Neural cell (in vitro differentiated cells): ENCODE measurements around the gene GCNT1. TPM values are rescaled to one million over a fixed set of nuclear protein-coding genes. Genes with fewer than 3 reads are reported as not detected.

Experiments used
- H2AFZ ChIP-seq: fragments of 200-600, 300-800 bp; sonication (generic), shearing (Covaris generic); 2 replicates; pipeline ENCODE4 v1.6.0; 2014; ENCODE audit warnings: low read depth, mild to moderate bottlenecking, antibody characterized with exemption, low read length, moderate library complexity
- H3F3A ChIP-seq: fragments of 200-600 bp; shearing (Covaris generic); 2 replicates; pipeline ENCODE4 v1.6.1; 2016; ENCODE audit warnings: mild to moderate bottlenecking, moderate library complexity, mixed read lengths, antibody characterized with exemption, low read length; ENCODE audit not compliant: insufficient read depth, poor library complexity, severe bottlenecking
- H3K27ac ChIP-seq: fragments of 200-600, 300-800 bp; sonication (generic), shearing (Covaris generic); 2 replicates; pipeline ENCODE4 v1.5.1; 2014; ENCODE audit warnings: mild to moderate bottlenecking, low read length, moderate library complexity
- H3K27me3 ChIP-seq: fragments of 300-800, 200-600 bp; sonication (generic), shearing (Covaris generic); 2 replicates; pipeline ENCODE4 v1.6.0; 2014; ENCODE audit warnings: mild to moderate bottlenecking, low read depth, low read length, moderate library complexity; ENCODE audit not compliant: insufficient read depth
- H3K36me3 ChIP-seq: fragments of 300-800, 200-600 bp; sonication (generic), shearing (Covaris generic); 2 replicates; pipeline ENCODE4 v1.5.1; 2014; ENCODE audit warnings: mild to moderate bottlenecking, antibody characterized with exemption, low read length, moderate library complexity; ENCODE audit not compliant: insufficient read depth
- H3K4me2 ChIP-seq: fragments of 300-800, 200-600 bp; sonication (generic), shearing (Covaris generic); 2 replicates; pipeline ENCODE4 v1.6.0; 2014; ENCODE audit warnings: mild to moderate bottlenecking, low read length
- H3K4me3 ChIP-seq: fragments of 300-800, 200-600 bp; sonication (generic), shearing (Covaris generic); 2 replicates; pipeline ENCODE4 v1.5.1; 2014; ENCODE audit warnings: mild to moderate bottlenecking, low read length, moderate library complexity
- H3K79me2 ChIP-seq: fragments of 200-600 bp; shearing (Covaris generic); replicated peaks from 2 replicates; pipeline ENCODE4 v1.6.0; 2014; ENCODE audit warnings: mild to moderate bottlenecking, low read length, moderate library complexity; ENCODE audit not compliant: insufficient read depth
- H3K9ac ChIP-seq: fragments of 300-800, 200-600 bp; sonication (generic), shearing (Covaris generic); 2 replicates; pipeline ENCODE4 v1.6.1; 2016; ENCODE audit warnings: mild to moderate bottlenecking, low read length, mixed read lengths
- H3K9me2 ChIP-seq: fragments of 200-600 bp; shearing (Covaris generic); 2 replicates; pipeline ENCODE4 v1.6.1; 2016; ENCODE audit warnings: mild to moderate bottlenecking, low read length, mixed read lengths; ENCODE audit not compliant: insufficient read depth
- H3K9me3 ChIP-seq: fragments of 200-600, 300-800 bp; sonication (generic), shearing (Covaris generic); 2 replicates; pipeline ENCODE4 v1.6.1; 2016; ENCODE audit warnings: mild to moderate bottlenecking, mixed run types, low read length, moderate library complexity, mixed read lengths
- H4K20me1 ChIP-seq: fragments of 200-600 bp; shearing (Covaris generic); 2 replicates; pipeline ENCODE4 v1.6.1; 2016; ENCODE audit warnings: mild to moderate bottlenecking, mixed run types; ENCODE audit not compliant: insufficient read depth
- EP300 ChIP-seq: fragments of 450-650 bp; conservative IDR thresholded peaks from 2 replicates; pipeline ENCODE4 v1.6.1; 2014; ENCODE audit warnings: antibody characterized with exemption, mild to moderate bottlenecking, moderate library complexity; ENCODE audit not compliant: poor library complexity, severe bottlenecking
- EZH2 ChIP-seq: fragments of 200-600, 300-800 bp; shearing (Covaris generic), sonication (generic); IDR thresholded peaks from 2 replicates; pipeline ENCODE4 v1.6.1; 2014; ENCODE audit warnings: antibody characterized with exemption, low read length, borderline replicate concordance, mild to moderate bottlenecking; ENCODE audit not compliant: insufficient read depth, poor library complexity, severe bottlenecking
- MXI1 ChIP-seq: fragments of 450-650 bp; conservative IDR thresholded peaks from 2 replicates; pipeline ENCODE4 v1.6.1; 2014; ENCODE audit warnings: antibody characterized with exemption, mild to moderate bottlenecking; ENCODE audit not compliant: poor library complexity, severe bottlenecking
- POLR2AphosphoS5 ChIP-seq: IDR thresholded peaks from 2 replicates; pipeline ENCODE4 v1.6.1; 2012
- RAD21 ChIP-seq: fragments of 450-650 bp; conservative IDR thresholded peaks from 2 replicates; pipeline ENCODE4 v1.6.1; 2014; ENCODE audit warnings: antibody characterized with exemption, mild to moderate bottlenecking, moderate library complexity
- SMC3 ChIP-seq: fragments of 450-650 bp; conservative IDR thresholded peaks from 2 replicates; pipeline ENCODE4 v1.6.1; 2014; ENCODE audit warnings: antibody characterized with exemption, mild to moderate bottlenecking, moderate library complexity; ENCODE audit not compliant: poor library complexity
- TAF1 ChIP-seq: IDR thresholded peaks from 2 replicates; pipeline ENCODE4 v1.6.1; 2012; ENCODE audit warnings: low read depth
- polyA plus RNA-seq: library from polyadenylated mRNA; depleted of rRNA; stranded (reverse); fragments of >200 nt; gene quantifications from 2 replicates; pipeline ENCODE4 v1.2.3, GENCODE V29; 2014
- TF ChIP-seq, protein P1 (sequence below): fragments of 450-650 bp; IDR thresholded peaks from 2 replicates; pipeline ENCODE4 v1.5.1; 2014; ENCODE audit warnings: antibody characterized with exemption, mild to moderate bottlenecking, moderate library complexity; ENCODE audit not compliant: poor library complexity, severe bottlenecking
- TF ChIP-seq, protein P2 (sequence below): IDR thresholded peaks from 2 replicates; pipeline ENCODE4 v1.6.1; 2012; ENCODE audit warnings: borderline replicate concordance

The GCNT1 gene
- polyA plus RNA-seq, 1 donor from 2014 or later = 0.22 TPM

DNA sequence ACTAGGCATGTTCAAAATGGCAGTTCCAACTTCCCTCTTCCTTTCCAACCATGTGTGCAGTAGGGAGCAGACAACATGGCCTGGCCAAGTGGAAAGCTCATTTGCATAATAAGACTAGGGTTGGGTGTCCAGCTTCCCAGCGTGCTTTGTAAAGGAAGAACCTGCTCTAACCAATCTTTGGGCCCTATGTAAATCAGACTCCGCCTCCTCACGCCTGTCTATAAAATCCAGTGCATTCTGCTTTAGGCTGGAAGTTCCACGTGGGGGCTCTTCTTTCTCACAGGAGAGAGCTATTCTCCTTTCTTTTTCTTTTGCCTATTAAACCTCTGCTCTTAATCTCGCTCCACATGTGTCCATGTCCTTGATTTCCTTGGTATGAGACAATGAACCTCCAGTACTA is 83.4 kb downstream of the GCNT1 start:
- H3K36me3 ChIP-seq = no peaks in the 10 kb centered on the region
- TF ChIP-seq EP300 = no peak
- TF ChIP-seq SMC3 = no peak
- TF ChIP-seq EZH2 = no peak
- TF ChIP-seq, protein P1, sequence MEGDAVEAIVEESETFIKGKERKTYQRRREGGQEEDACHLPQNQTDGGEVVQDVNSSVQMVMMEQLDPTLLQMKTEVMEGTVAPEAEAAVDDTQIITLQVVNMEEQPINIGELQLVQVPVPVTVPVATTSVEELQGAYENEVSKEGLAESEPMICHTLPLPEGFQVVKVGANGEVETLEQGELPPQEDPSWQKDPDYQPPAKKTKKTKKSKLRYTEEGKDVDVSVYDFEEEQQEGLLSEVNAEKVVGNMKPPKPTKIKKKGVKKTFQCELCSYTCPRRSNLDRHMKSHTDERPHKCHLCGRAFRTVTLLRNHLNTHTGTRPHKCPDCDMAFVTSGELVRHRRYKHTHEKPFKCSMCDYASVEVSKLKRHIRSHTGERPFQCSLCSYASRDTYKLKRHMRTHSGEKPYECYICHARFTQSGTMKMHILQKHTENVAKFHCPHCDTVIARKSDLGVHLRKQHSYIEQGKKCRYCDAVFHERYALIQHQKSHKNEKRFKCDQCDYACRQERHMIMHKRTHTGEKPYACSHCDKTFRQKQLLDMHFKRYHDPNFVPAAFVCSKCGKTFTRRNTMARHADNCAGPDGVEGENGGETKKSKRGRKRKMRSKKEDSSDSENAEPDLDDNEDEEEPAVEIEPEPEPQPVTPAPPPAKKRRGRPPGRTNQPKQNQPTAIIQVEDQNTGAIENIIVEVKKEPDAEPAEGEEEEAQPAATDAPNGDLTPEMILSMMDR = no peak
- TF ChIP-seq RAD21 = no peak
- H3K79me2 ChIP-seq = no peaks in the 10 kb centered on the region
- H3K9ac ChIP-seq = no peak overlapping the region
- H3K27ac ChIP-seq = no peak overlapping the region
- no peak overlapping the region for H2AFZ ChIP-seq
- no peaks in the 10 kb centered on the region for H4K20me1 ChIP-seq
- no peaks in the 10 kb centered on the region for H3K9me3 ChIP-seq
- H3K27me3 ChIP-seq = no peaks in the 10 kb centered on the region
- no peak overlapping the region for H3K4me2 ChIP-seq
- no peaks in the 10 kb centered on the region for H3F3A ChIP-seq
- H3K9me2 ChIP-seq = no peaks in the 10 kb centered on the region
- H3K4me3 ChIP-seq = no peak overlapping the region

DNA sequence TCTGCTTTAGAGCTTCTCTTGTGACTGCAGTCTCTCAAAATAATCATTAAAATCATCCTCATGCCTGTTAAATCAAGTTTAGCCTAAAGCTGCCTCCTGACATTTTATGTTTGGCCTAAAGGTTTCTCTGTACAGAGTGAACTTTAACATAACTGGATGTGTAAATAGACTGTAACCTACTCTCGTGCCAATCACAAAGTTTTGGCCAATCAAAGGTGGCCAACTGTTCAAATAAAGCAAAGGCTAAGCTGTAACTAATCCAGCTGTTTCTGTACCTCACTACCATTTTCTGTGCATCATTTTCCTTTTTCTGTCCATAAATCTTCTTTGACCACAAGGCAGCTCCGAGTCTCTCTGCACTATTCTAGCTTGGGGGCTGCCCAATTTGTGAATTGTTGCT is 86.2 kb downstream of the GCNT1 start:
- H3K9me3 ChIP-seq = no peaks in the 10 kb centered on the region
- no peaks in the 10 kb centered on the region for H3K27me3 ChIP-seq
- no peaks in the 10 kb centered on the region for H3K36me3 ChIP-seq
- H4K20me1 ChIP-seq = no peaks in the 10 kb centered on the region
- no peak overlapping the region for H3K9ac ChIP-seq
- H3K27ac ChIP-seq = no peak overlapping the region
- no peak overlapping the region for H2AFZ ChIP-seq
- no peaks in the 10 kb centered on the region for H3F3A ChIP-seq
- no peaks in the 10 kb centered on the region for H3K9me2 ChIP-seq
- no peaks in the 10 kb centered on the region for H3K79me2 ChIP-seq
- no peak for TF ChIP-seq EP300
- TF ChIP-seq, protein P2, sequence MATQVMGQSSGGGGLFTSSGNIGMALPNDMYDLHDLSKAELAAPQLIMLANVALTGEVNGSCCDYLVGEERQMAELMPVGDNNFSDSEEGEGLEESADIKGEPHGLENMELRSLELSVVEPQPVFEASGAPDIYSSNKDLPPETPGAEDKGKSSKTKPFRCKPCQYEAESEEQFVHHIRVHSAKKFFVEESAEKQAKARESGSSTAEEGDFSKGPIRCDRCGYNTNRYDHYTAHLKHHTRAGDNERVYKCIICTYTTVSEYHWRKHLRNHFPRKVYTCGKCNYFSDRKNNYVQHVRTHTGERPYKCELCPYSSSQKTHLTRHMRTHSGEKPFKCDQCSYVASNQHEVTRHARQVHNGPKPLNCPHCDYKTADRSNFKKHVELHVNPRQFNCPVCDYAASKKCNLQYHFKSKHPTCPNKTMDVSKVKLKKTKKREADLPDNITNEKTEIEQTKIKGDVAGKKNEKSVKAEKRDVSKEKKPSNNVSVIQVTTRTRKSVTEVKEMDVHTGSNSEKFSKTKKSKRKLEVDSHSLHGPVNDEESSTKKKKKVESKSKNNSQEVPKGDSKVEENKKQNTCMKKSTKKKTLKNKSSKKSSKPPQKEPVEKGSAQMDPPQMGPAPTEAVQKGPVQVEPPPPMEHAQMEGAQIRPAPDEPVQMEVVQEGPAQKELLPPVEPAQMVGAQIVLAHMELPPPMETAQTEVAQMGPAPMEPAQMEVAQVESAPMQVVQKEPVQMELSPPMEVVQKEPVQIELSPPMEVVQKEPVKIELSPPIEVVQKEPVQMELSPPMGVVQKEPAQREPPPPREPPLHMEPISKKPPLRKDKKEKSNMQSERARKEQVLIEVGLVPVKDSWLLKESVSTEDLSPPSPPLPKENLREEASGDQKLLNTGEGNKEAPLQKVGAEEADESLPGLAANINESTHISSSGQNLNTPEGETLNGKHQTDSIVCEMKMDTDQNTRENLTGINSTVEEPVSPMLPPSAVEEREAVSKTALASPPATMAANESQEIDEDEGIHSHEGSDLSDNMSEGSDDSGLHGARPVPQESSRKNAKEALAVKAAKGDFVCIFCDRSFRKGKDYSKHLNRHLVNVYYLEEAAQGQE = no peak
- no peak for TF ChIP-seq EZH2
- TF ChIP-seq POLR2AphosphoS5 = no peak
- TF ChIP-seq RAD21 = no peak
- TF ChIP-seq, protein P1 = no peak
- TF ChIP-seq TAF1 = no peak
- TF ChIP-seq MXI1 = no peak
- TF ChIP-seq SMC3 = no peak
- H3K4me2 ChIP-seq = no peak overlapping the region
- no peak overlapping the region for H3K4me3 ChIP-seq
